Effector memory CD8-positive, alpha-beta T cell (primary cell): ENCODE data around the gene SPATA13.

Experiments
- ATAC-seq: fragments of 150-1000 bp; cut with Tn5 transposase; replicated peaks from 2 replicates; pipeline ENCODE4 v1.10.0; 2021; ENCODE audit warnings: mild to moderate bottlenecking, moderate library complexity
- DNase-seq, 3 experiments: peaks; one replicate each; pipeline ENCODE4 v3.0.0; 2021
- H3K27ac Mint-ChIP-seq, 2 donors: one replicate each; pipeline ENCODE4 v1.8.0; 2022; ENCODE audit warnings: mild to moderate bottlenecking in 2 of 2, mixed read lengths in 2 of 2, moderate library complexity in 2 of 2
- H3K27me3 Mint-ChIP-seq, 2 donors: one replicate each; pipeline ENCODE4 v1.8.0; 2022; ENCODE audit warnings: mixed read lengths in 2 of 2
- H3K36me3 Mint-ChIP-seq: one replicate; pipeline ENCODE4 v1.8.0; 2022; ENCODE audit warnings: mild to moderate bottlenecking, moderate library complexity, mixed read lengths; ENCODE audit not compliant: insufficient read depth
- H3K4me1 Mint-ChIP-seq, 2 donors: one replicate each; pipeline ENCODE4 v1.8.0; 2022; ENCODE audit warnings: low read depth in 2 of 2, mixed read lengths in 2 of 2
- H3K4me3 Mint-ChIP-seq, 2 donors: one replicate each; pipeline ENCODE4 v1.8.0; 2022; ENCODE audit warnings: mild to moderate bottlenecking in 2 of 2, mixed read lengths in 2 of 2, moderate library complexity in 2 of 2
- H3K9me3 Mint-ChIP-seq, 2 donors: one replicate each; pipeline ENCODE4 v1.8.0; 2022; ENCODE audit warnings: mixed read lengths in 2 of 2

The SPATA13 gene

DNA sequence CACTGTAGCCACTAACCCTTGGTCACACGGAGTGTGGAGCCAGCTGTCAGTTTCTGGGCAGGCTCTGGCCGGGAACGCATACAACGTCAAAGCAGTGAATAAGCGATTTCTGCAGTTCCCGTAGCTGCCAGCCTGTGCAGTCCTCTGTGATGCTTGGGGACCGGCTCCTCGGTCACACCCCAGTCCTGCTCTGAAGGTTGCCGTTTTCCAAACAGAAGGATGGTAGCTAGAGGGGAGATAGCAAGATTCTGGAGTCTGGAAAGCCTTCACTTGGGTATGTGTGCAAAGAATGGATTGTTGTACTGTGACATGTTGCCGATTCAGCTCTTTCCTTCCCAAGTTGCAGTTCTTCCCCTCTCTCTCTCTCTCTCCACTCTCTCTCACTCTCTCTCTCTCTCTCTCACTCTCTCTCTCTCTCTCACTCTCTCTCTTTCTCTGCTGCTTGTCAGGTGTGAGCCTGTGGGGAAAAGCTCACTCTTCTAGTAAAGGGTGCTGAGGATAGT is 110.2 kb downstream of the SPATA13 start:
- peak overlapping the region; percentile 71 to 87 for H3K4me3 Mint-ChIP-seq
- ATAC-seq: peak; percentile 32
- peaks cover 74 to 89% of the 10 kb centered on the region in 2 donors for H3K4me1 Mint-ChIP-seq
- H3K27ac Mint-ChIP-seq: peak overlapping the region; percentile 96 to 99
- peak; percentile 41 to 61 (median 46) for DNase-seq
- H3K9me3 Mint-ChIP-seq: peaks cover 0 to 1% of the 10 kb centered on the region in 2 donors
- H3K27me3 Mint-ChIP-seq: no peaks in the 10 kb centered on the region
- peaks cover 67% of the 10 kb centered on the region for H3K36me3 Mint-ChIP-seq

GRCh38 chr13:24271231-24271600 is 110.7 kb downstream of the SPATA13 start:
- H3K27me3 Mint-ChIP-seq: no peaks in the 10 kb centered on the region
- peak overlapping the region; percentile 96 to 99 for H3K27ac Mint-ChIP-seq
- H3K4me3 Mint-ChIP-seq: peak overlapping the region; percentile 71 to 87
- H3K9me3 Mint-ChIP-seq: peaks cover 0 to 1% of the 10 kb centered on the region in 2 donors
- peaks cover 62% of the 10 kb centered on the region for H3K36me3 Mint-ChIP-seq
- H3K4me1 Mint-ChIP-seq: peaks cover 72 to 88% of the 10 kb centered on the region in 2 donors
- no peak for DNase-seq
- ATAC-seq: no peak

- Mint-ChIP-seq H3K9me3 (peaks cover 0 to 1% of the 10 kb centered on the region in 2 donors), H3K27me3 (no peaks in the 10 kb centered on the region), H3K36me3 (peaks cover 64% of the 10 kb centered on the region), H3K4me3 (peak overlapping the region; percentile 71 to 87), H3K27ac (peak overlapping the region; percentile 96 to 99), H3K4me1 (peaks cover 71 to 88% of the 10 kb centered on the region in 2 donors)
- peak; percentile 72 for ATAC-seq
- DNase-seq: peak; percentile 59 to 65 (median 60)
Measured at GRCh38 chr13:24271601-24272451, 111.3 kb downstream of the SPATA13 start.

GRCh38 chr13:24272452-24273161 is 112.1 kb downstream of the SPATA13 start:
- peaks cover 65% of the 10 kb centered on the region for H3K36me3 Mint-ChIP-seq
- peak overlapping the region; percentile 71 to 87 for H3K4me3 Mint-ChIP-seq
- peaks cover 72 to 85% of the 10 kb centered on the region in 2 donors for H3K4me1 Mint-ChIP-seq
- peak overlapping the region; percentile 96 to 99 for H3K27ac Mint-ChIP-seq
- ATAC-seq: no peak
- H3K27me3 Mint-ChIP-seq: no peaks in the 10 kb centered on the region
- peaks cover 0 to 1% of the 10 kb centered on the region in 2 donors for H3K9me3 Mint-ChIP-seq
- no peak for DNase-seq

GRCh38 chr13:24273926-24274325 is 113.4 kb downstream of the SPATA13 start:
- peaks cover 63% of the 10 kb centered on the region for H3K36me3 Mint-ChIP-seq
- peak overlapping the region; percentile 96 to 99 for H3K27ac Mint-ChIP-seq
- no peaks in the 10 kb centered on the region for H3K27me3 Mint-ChIP-seq
- H3K4me3 Mint-ChIP-seq: peak overlapping the region; percentile 72 to 87
- H3K9me3 Mint-ChIP-seq: peaks cover 0 to 1% of the 10 kb centered on the region in 2 donors
- DNase-seq: no peak
- ATAC-seq: no peak
- peaks cover 64 to 82% of the 10 kb centered on the region in 2 donors for H3K4me1 Mint-ChIP-seq

DNA sequence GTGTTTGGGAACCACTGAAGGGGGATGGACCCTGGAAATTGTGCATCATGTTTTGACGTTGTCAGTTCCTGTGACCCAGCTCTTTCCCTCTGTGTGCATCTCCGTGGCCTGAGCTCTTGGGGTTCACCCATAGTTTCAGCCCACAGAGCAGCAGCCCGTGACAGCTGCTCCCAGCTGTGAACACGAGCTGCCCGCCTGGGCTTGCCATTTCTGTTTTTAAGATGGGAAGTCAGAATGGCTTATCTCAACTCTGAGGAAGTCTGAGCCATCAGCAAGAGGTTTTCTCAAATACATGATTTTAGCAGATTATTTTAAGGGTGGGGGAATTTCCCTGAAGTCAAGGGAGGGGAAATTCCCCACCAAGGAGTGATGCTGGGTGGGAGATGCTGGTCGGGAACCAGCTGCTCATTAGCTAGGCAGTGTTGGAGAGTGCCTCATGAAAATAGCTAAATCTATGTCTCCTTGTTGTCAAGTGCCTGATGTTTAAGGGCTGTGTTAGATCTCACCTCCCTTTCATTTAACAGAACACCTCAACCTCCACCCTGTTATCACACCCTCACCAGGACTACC is 114.0 kb downstream of the SPATA13 start:
- peaks cover 0 to 1% of the 10 kb centered on the region in 2 donors for H3K9me3 Mint-ChIP-seq
- DNase-seq: peak; percentile 39 to 46 (median 45)
- peak; percentile 55 for ATAC-seq
- peak overlapping the region; percentile 63 to 72 for H3K4me3 Mint-ChIP-seq
- peaks cover 68% of the 10 kb centered on the region for H3K36me3 Mint-ChIP-seq
- H3K27me3 Mint-ChIP-seq: no peaks in the 10 kb centered on the region
- H3K27ac Mint-ChIP-seq: peak overlapping the region; percentile 96 to 99
- peaks cover 69 to 83% of the 10 kb centered on the region in 2 donors for H3K4me1 Mint-ChIP-seq

DNA sequence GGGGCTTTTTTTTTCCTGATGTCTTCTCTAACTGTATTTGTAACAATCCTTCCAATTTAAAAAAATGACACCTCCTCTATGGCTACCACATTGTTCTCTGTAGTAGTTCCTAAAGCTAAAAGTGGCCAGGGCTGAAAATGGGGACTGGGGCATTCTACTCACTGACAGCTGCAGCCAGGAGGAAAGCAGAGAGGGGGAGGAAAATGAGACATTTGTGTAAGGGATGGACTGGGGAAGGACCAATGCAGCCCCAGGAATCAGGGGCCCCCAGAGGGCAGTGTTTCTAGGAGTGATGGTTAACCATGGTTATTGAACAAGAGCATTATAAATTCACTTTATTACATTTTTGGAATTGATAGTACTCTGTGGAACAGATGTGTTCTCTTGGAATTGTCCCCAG is 114.5 kb downstream of the SPATA13 start:
- Mint-ChIP-seq H3K27me3 (no peaks in the 10 kb centered on the region), H3K9me3 (peaks cover 0 to 1% of the 10 kb centered on the region in 2 donors), H3K36me3 (peaks cover 69% of the 10 kb centered on the region), H3K4me3 (peak overlapping the region; percentile 63 to 72), H3K27ac (peak overlapping the region; percentile 96 to 99), H3K4me1 (peaks cover 69 to 84% of the 10 kb centered on the region in 2 donors)
- no peak for DNase-seq
- no peak for ATAC-seq

- peak overlapping the region; percentile 96 to 99 for H3K27ac Mint-ChIP-seq
- H3K36me3 Mint-ChIP-seq: peaks cover 61% of the 10 kb centered on the region
- DNase-seq: no peak
Measured at GRCh38 chr13:24276306-24276705, 115.8 kb downstream of the SPATA13 start.

DNA sequence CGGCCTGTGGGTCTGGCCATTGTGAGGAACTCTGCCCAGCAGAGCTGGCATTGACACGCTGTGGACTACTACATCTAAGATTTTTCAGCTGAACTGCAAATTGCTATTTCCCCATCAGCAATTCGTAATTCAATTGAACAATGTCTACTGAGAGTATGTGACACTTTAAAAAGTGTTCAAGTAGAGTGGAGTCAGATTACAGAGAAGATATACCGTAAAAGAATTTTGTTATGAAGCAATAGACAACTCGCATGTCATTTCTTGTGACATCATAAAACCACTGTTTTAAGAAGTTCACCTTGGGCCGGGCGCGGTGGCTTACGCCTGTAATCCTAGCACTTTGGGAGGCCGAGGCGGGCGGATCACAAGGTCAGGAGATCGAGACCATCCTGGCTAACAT is 116.3 kb downstream of the SPATA13 start:
- H3K4me3 Mint-ChIP-seq: peak overlapping the region; percentile 33 to 63
- H3K36me3 Mint-ChIP-seq: peaks cover 59% of the 10 kb centered on the region
- peak overlapping the region; percentile 96 to 99 for H3K27ac Mint-ChIP-seq
- no peaks in the 10 kb centered on the region for H3K27me3 Mint-ChIP-seq
- no peak for ATAC-seq
- no peaks in the 10 kb centered on the region for H3K9me3 Mint-ChIP-seq
- H3K4me1 Mint-ChIP-seq: peaks cover 65 to 76% of the 10 kb centered on the region in 2 donors
- no peak for DNase-seq

More at GRCh38 chr13:24276306-24276705, 115.8 kb downstream of the SPATA13 start:
- no peaks in the 10 kb centered on the region for H3K27me3 Mint-ChIP-seq
- H3K4me1 Mint-ChIP-seq: peaks cover 68 to 80% of the 10 kb centered on the region in 2 donors
- H3K4me3 Mint-ChIP-seq: peak overlapping the region; percentile 5 to 63
- no peaks in the 10 kb centered on the region for H3K9me3 Mint-ChIP-seq
- ATAC-seq: peak; percentile 6

GRCh38 chr13:24277761-24278160 is 117.2 kb downstream of the SPATA13 start:
- Mint-ChIP-seq H3K9me3 (no peaks in the 10 kb centered on the region), H3K36me3 (peaks cover 63% of the 10 kb centered on the region), H3K27ac (peak overlapping the region; percentile 96 to 99), H3K4me1 (peaks cover 65 to 77% of the 10 kb centered on the region in 2 donors), H3K27me3 (no peaks in the 10 kb centered on the region), H3K4me3 (peak overlapping the region in 1 of 2 donors; percentile 63)
- no peak for DNase-seq
- no peak for ATAC-seq

DNA sequence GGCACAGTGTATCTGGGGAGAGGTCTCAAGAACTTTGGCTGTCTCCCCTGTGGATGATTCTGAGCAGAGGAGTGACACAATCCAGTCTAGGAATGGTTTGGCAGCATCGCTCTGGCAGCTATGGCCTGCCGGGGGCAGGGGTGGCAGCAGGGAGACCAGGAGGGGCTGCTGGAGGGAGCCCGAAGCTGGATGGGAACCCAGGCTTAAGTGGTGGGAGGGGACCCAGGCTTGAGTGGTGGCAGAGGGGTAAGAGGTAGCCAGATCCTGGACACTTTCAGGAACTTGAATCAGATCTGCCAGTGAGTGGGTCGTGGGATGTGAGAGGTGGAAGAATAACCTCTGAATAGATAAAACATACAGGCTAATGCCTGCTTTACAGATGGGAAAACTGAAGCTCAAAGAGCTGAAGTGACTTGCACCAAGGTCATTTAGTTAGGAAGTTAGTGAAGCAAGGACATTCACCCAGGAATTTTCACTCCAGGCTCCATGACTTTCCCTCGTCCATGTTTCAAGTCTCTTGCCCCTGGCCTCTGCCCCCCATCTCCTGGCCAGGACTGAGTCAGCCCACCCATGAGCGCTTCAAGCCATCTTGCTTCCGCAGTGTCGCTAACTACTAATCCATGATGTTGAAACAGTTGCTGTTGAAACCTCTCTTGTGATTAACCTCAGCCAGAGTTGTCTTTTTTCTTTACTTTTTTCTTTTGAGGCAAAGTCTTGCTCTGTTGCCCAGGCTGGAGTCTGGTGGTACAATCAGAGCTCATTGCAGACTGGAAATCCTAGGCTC is 119.0 kb downstream of the SPATA13 start:
- H3K36me3 Mint-ChIP-seq: peaks cover 67% of the 10 kb centered on the region
- ATAC-seq: no peak

DNA sequence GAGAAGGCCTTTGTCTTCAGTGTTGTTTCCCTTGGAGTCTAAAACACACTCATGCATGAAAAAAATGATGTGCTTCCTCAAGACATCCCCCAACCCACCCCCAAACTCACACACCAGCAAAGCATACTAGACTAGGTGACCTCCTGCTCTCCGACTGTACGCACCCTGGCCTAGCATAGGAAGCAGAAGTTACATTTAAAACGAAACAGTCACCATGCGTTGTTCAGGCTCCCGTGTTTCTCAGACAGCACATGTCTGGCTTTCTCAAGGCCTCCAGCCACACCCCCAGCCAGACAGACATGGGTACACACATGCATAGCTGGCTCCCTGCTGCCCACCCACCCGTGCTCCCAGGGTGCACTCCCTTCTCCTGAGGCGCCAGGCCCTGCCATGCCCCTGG is 120.2 kb downstream of the SPATA13 start:
- DNase-seq (no peak), ATAC-seq (no peak)
- Mint-ChIP-seq H3K27ac (peak overlapping the region; percentile 92 to 99), H3K27me3 (no peaks in the 10 kb centered on the region), H3K4me3 (no peak overlapping the region), H3K4me1 (peaks cover 48 to 64% of the 10 kb centered on the region in 2 donors), H3K36me3 (peaks cover 71% of the 10 kb centered on the region), H3K9me3 (no peaks in the 10 kb centered on the region)

More for the DNA sequence above, 119.0 kb downstream of the SPATA13 start:
- DNase-seq: no peak
- no peaks in the 10 kb centered on the region for H3K27me3 Mint-ChIP-seq
- H3K4me1 Mint-ChIP-seq: peaks cover 58 to 74% of the 10 kb centered on the region in 2 donors
- no peaks in the 10 kb centered on the region for H3K9me3 Mint-ChIP-seq
- peak overlapping the region; percentile 50 to 68 for H3K4me3 Mint-ChIP-seq
- peak overlapping the region; percentile 92 to 99 for H3K27ac Mint-ChIP-seq
